ENCODE measurements around the gene SREBF1.

The SREBF1 gene

GRCh38 chr17:17871913-17872312 is 35.1 kb upstream of the SREBF1 start:
- Histone ChIP-seq H2AFZ (ENCODE audit: low read depth, low read length) (no peak overlapping the region), H3K4me1 (ENCODE audit: insufficient read depth, low read length) (peaks cover 27% of the 10 kb centered on the region), H3K4me3 (ENCODE audit: low read length) (no peak overlapping the region), H3K27me3 (ENCODE audit: insufficient read depth, low read length) (no peaks in the 10 kb centered on the region), H3K36me3 (ENCODE audit: insufficient read depth, low read length) (peaks cover 7% of the 10 kb centered on the region), H3K9me3 (ENCODE audit: low read length) (no peaks in the 10 kb centered on the region)

- Histone ChIP-seq H3K4me3 (ENCODE audit: low read length) (no peak overlapping the region), H3K27me3 (ENCODE audit: insufficient read depth, low read length) (no peaks in the 10 kb centered on the region), H3K9me3 (ENCODE audit: low read length) (no peaks in the 10 kb centered on the region), H2AFZ (ENCODE audit: low read depth, low read length) (no peak overlapping the region), H3K4me1 (ENCODE audit: insufficient read depth, low read length) (peaks cover 25% of the 10 kb centered on the region), H3K36me3 (ENCODE audit: insufficient read depth, low read length) (no peaks in the 10 kb centered on the region)
These were observed 33.5 kb upstream of the SREBF1 start for GRCh38 chr17:17870247-17870646.

GRCh38 chr17:17868641-17869522 is 32.1 kb upstream of the SREBF1 start:
- Histone ChIP-seq H3K36me3 (ENCODE audit: insufficient read depth, low read length) (no peaks in the 10 kb centered on the region), H3K4me3 (ENCODE audit: low read length) (peak overlapping the region; percentile 30), H2AFZ (ENCODE audit: low read depth, low read length) (no peak overlapping the region), H3K27me3 (ENCODE audit: insufficient read depth, low read length) (no peaks in the 10 kb centered on the region), H3K4me1 (ENCODE audit: insufficient read depth, low read length) (peaks cover 25% of the 10 kb centered on the region), H3K9me3 (ENCODE audit: low read length) (no peaks in the 10 kb centered on the region)

GRCh38 chr17:17866897-17867296 is 30.1 kb upstream of the SREBF1 start:
- H3K9me3 ChIP-seq (ENCODE audit: low read length) = no peaks in the 10 kb centered on the region
- no peak overlapping the region for H2AFZ ChIP-seq (ENCODE audit: low read depth, low read length)
- no peak overlapping the region for H3K4me3 ChIP-seq (ENCODE audit: low read length)
- no peaks in the 10 kb centered on the region for H3K27me3 ChIP-seq (ENCODE audit: insufficient read depth, low read length)
- H3K4me1 ChIP-seq (ENCODE audit: insufficient read depth, low read length) = peaks cover 25% of the 10 kb centered on the region
- no peaks in the 10 kb centered on the region for H3K36me3 ChIP-seq (ENCODE audit: insufficient read depth, low read length)

GRCh38 chr17:17866425-17866824 is 29.6 kb upstream of the SREBF1 start:
- peaks cover 25% of the 10 kb centered on the region for H3K4me1 ChIP-seq (ENCODE audit: insufficient read depth, low read length)

GRCh38 chr17:17865035-17865434 is 28.2 kb upstream of the SREBF1 start:
- Histone ChIP-seq H3K36me3 (ENCODE audit: insufficient read depth, low read length) (no peaks in the 10 kb centered on the region), H3K9me3 (ENCODE audit: low read length) (no peaks in the 10 kb centered on the region), H3K27me3 (ENCODE audit: insufficient read depth, low read length) (no peaks in the 10 kb centered on the region), H3K4me1 (ENCODE audit: insufficient read depth, low read length) (peaks cover 23% of the 10 kb centered on the region), H3K4me3 (ENCODE audit: low read length) (no peak overlapping the region), H2AFZ (ENCODE audit: low read depth, low read length) (no peak overlapping the region)

More at GRCh38 chr17:17866425-17866824, 29.6 kb upstream of the SREBF1 start:
- no peaks in the 10 kb centered on the region for H3K27me3 ChIP-seq (ENCODE audit: insufficient read depth, low read length)
- no peaks in the 10 kb centered on the region for H3K36me3 ChIP-seq (ENCODE audit: insufficient read depth, low read length)
- no peak overlapping the region for H3K4me3 ChIP-seq (ENCODE audit: low read length)
- H3K9me3 ChIP-seq (ENCODE audit: low read length) = no peaks in the 10 kb centered on the region
- no peak overlapping the region for H2AFZ ChIP-seq (ENCODE audit: low read depth, low read length)

GRCh38 chr17:17860766-17861107 is 24.0 kb upstream of the SREBF1 start:
- Histone ChIP-seq H2AFZ (ENCODE audit: low read depth, low read length) (no peak overlapping the region), H3K4me1 (ENCODE audit: insufficient read depth, low read length) (no peaks in the 10 kb centered on the region), H3K27me3 (ENCODE audit: insufficient read depth, low read length) (no peaks in the 10 kb centered on the region), H3K9me3 (ENCODE audit: low read length) (no peaks in the 10 kb centered on the region), H3K36me3 (ENCODE audit: insufficient read depth, low read length) (no peaks in the 10 kb centered on the region), H3K4me3 (ENCODE audit: low read length) (no peak overlapping the region)

- Histone ChIP-seq H3K36me3 (ENCODE audit: insufficient read depth, low read length) (no peaks in the 10 kb centered on the region), H3K4me1 (ENCODE audit: insufficient read depth, low read length) (no peaks in the 10 kb centered on the region), H3K9me3 (ENCODE audit: low read length) (no peaks in the 10 kb centered on the region), H2AFZ (ENCODE audit: low read depth, low read length) (no peak overlapping the region), H3K4me3 (ENCODE audit: low read length) (no peak overlapping the region), H3K27me3 (ENCODE audit: insufficient read depth, low read length) (no peaks in the 10 kb centered on the region)
These were observed 23.4 kb upstream of the SREBF1 start for GRCh38 chr17:17859909-17860765.

GRCh38 chr17:17857496-17857895 is 20.7 kb upstream of the SREBF1 start:
- H3K9me3 ChIP-seq (ENCODE audit: low read length) = no peaks in the 10 kb centered on the region
- no peaks in the 10 kb centered on the region for H3K27me3 ChIP-seq (ENCODE audit: insufficient read depth, low read length)
- H2AFZ ChIP-seq (ENCODE audit: low read depth, low read length) = no peak overlapping the region
- no peaks in the 10 kb centered on the region for H3K4me1 ChIP-seq (ENCODE audit: insufficient read depth, low read length)
- no peak overlapping the region for H3K4me3 ChIP-seq (ENCODE audit: low read length)
- H3K36me3 ChIP-seq (ENCODE audit: insufficient read depth, low read length) = no peaks in the 10 kb centered on the region

- Histone ChIP-seq H3K27me3 (ENCODE audit: insufficient read depth, low read length) (no peaks in the 10 kb centered on the region), H3K36me3 (ENCODE audit: insufficient read depth, low read length) (no peaks in the 10 kb centered on the region), H3K9me3 (ENCODE audit: low read length) (no peaks in the 10 kb centered on the region), H2AFZ (ENCODE audit: low read depth, low read length) (no peak overlapping the region), H3K4me3 (ENCODE audit: low read length) (no peak overlapping the region), H3K4me1 (ENCODE audit: insufficient read depth, low read length) (peaks cover 10% of the 10 kb centered on the region)
These were observed 19.6 kb upstream of the SREBF1 start for GRCh38 chr17:17856386-17856785.

GRCh38 chr17:17855976-17856375 is 19.2 kb upstream of the SREBF1 start:
- Histone ChIP-seq H3K9me3 (ENCODE audit: low read length) (no peaks in the 10 kb centered on the region), H3K4me1 (ENCODE audit: insufficient read depth, low read length) (peaks cover 14% of the 10 kb centered on the region), H3K4me3 (ENCODE audit: low read length) (no peak overlapping the region), H3K36me3 (ENCODE audit: insufficient read depth, low read length) (no peaks in the 10 kb centered on the region), H3K27me3 (ENCODE audit: insufficient read depth, low read length) (no peaks in the 10 kb centered on the region), H2AFZ (ENCODE audit: low read depth, low read length) (no peak overlapping the region)

- Histone ChIP-seq H3K27me3 (ENCODE audit: insufficient read depth, low read length) (no peaks in the 10 kb centered on the region), H3K36me3 (ENCODE audit: insufficient read depth, low read length) (no peaks in the 10 kb centered on the region), H3K9me3 (ENCODE audit: low read length) (no peaks in the 10 kb centered on the region), H2AFZ (ENCODE audit: low read depth, low read length) (no peak overlapping the region), H3K4me1 (ENCODE audit: insufficient read depth, low read length) (peaks cover 28% of the 10 kb centered on the region), H3K4me3 (ENCODE audit: low read length) (no peak overlapping the region)
These were observed 17.1 kb upstream of the SREBF1 start for GRCh38 chr17:17853811-17854447.

GRCh38 chr17:17852930-17853329 is 16.1 kb upstream of the SREBF1 start:
- peaks cover 28% of the 10 kb centered on the region for H3K4me1 ChIP-seq (ENCODE audit: insufficient read depth, low read length)
- H3K27me3 ChIP-seq (ENCODE audit: insufficient read depth, low read length) = no peaks in the 10 kb centered on the region
- H2AFZ ChIP-seq (ENCODE audit: low read depth, low read length) = no peak overlapping the region
- no peak overlapping the region for H3K4me3 ChIP-seq (ENCODE audit: low read length)
- no peaks in the 10 kb centered on the region for H3K36me3 ChIP-seq (ENCODE audit: insufficient read depth, low read length)
- no peaks in the 10 kb centered on the region for H3K9me3 ChIP-seq (ENCODE audit: low read length)

Data from neuron (in vitro differentiated cells).